ENCODE results near the gene SIGLECL1.

The SIGLECL1 gene

DNA sequence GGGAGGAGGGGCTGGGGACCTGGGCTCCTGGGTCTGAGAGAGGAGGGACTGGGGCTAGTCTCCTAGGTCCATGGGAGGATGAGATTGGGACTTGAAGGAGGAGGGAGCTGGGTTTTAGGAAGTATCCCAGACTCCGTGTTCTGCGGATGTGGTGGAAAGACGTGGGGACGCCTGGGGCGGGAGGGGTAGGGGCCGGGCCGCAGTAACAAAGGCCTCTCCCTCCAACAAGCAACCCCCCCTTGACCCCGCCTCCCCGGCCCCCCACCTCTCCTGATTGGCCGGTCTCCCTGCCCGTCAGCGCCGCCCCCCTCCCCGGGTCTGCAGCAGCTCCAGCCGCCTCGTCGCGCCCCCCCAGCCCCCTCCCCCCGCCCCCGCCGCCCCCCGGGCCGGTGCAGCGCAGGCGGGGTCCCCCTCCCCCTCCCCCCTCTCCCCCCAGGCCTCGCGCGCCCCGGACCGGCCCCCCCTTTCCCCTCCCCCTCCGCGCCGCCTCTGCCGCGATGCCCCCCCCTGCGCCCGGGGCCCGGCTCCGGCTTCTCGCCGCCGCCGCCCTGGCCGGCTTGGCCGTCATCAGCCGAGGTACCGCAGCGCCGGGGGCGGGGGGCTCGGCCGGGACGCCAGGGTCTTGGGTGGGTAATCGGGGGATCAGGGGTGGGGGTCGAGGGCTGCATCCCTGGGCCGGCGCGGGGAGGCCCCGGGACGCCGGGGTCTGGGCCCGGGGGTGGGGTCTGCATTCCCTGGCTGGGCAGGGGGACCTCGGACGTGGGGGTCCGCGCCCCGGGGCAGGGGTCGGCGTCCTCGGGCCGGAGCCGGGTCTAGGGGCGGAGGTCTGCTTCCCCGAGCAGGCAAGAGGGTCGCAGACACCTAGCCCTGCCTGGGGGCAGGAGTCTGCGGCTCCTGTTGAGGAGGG, 60.7 kb downstream of the SIGLECL1 start, which contains the start of gene IGLON5:
Gene IGLON5 (plus strand): TSS at position 294 of the 907 bp plus-strand sequence. CDS start 204 bp downstream, at position 498.
- TF ChIP-seq, protein P1, sequence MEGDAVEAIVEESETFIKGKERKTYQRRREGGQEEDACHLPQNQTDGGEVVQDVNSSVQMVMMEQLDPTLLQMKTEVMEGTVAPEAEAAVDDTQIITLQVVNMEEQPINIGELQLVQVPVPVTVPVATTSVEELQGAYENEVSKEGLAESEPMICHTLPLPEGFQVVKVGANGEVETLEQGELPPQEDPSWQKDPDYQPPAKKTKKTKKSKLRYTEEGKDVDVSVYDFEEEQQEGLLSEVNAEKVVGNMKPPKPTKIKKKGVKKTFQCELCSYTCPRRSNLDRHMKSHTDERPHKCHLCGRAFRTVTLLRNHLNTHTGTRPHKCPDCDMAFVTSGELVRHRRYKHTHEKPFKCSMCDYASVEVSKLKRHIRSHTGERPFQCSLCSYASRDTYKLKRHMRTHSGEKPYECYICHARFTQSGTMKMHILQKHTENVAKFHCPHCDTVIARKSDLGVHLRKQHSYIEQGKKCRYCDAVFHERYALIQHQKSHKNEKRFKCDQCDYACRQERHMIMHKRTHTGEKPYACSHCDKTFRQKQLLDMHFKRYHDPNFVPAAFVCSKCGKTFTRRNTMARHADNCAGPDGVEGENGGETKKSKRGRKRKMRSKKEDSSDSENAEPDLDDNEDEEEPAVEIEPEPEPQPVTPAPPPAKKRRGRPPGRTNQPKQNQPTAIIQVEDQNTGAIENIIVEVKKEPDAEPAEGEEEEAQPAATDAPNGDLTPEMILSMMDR (IDR thresholded peaks at IDR 0.05) = no peak

DNA sequence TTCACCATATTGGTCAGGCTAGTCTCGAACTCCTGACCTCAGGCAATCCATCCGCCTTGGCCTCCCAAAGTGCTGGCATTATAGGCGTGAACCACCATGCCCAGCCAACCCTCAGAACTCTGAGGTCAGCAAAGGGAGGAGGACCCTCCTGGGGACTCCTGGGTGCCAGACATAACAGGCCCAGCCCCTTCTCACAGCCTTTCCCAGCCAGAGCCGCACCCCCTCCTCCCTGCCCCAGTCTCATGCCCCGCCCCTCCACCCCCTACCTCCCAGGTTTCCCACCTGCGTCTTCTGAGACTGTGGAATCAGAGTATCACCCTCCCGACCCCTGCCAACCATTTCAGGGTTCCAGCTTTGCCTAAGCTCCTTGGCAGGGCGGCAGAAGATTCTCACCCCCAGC, 65.8 kb downstream of the SIGLECL1 start:
- TF ChIP-seq, protein P1 (IDR thresholded peaks at IDR 0.05) = no peak

DNA sequence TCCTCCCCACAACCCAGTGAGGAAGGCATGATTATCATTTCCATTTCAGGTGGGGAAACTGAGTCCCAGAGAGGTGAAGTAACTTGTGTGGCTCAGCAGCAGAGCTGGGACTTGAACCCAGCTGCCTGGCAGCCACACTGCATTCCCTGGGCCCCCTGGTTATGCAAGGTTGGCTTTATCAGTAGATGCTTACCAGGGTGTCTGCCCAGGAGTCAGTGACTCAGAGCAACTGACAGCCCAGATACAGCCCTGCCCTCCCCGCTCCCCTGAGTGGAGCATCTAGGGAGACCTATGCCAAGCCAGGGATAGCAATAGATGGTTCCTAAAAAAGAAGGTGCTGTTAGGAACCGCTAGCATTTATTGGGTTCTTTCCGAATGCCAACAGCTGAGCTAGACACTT, 66.5 kb downstream of the SIGLECL1 start:
- TF ChIP-seq, protein P1 (IDR thresholded peaks at IDR 0.05) = no peak

DNA sequence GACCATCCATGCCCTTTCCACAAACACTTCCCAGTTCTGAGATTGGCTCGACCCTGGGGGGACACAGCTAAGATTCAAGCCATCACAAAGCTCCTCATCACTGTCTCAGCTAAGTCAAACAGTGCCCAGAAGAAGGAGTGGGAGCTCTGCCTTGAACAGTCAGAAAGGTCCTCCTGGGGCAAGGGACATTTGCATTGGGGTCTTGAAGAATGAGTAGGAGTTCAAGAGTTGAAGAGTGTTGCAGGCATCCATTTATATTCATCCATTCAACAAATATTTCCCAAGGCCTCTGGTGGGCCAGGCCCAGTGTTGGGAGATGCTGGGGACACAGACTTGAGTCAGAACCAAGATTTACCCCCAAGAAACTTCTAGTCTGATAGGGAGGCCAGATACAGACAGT, 67.1 kb downstream of the SIGLECL1 start:
- TF ChIP-seq, protein P1 (IDR thresholded peaks at IDR 0.05) = no peak

Measured in LNCAP (cell line).